ENCODE measurements around the gene FAM210B. TPM values are rescaled to one million over a fixed set of nuclear protein-coding genes. Genes with fewer than 3 reads are reported as not detected.

FAM210B gene
- total and polyA plus RNA-seq, 9 of the 15 experiments (the other 6 are each of a cell fraction or from before 2014, with no cell fraction given), result 12.1 to 87.3 (median 47.6) TPM

GRCh38 chr20:56411759-56412472, 53.1 kb downstream of the FAM210B start, which contains the start of gene CASS4 (continued):
- TF ChIP-seq PBX2 (CRISPR knock-in tag; IDR thresholded peaks at IDR 0.05; ENCODE audit: low read depth) (no peak; the same call in 1 of the 2 replicates), PBX2 (tag; conservative IDR thresholded peaks at IDR 0.05; ENCODE audit: low read depth) (peak; percentile 88), SNAPC5 (CRISPR knock-in tag; IDR thresholded peaks at IDR 0.05) (no peak), ZBTB12 (CRISPR knock-in tag; IDR thresholded peaks at IDR 0.05) (0 out of 2 replicates have a peak, but pooled peaks have one; percentile 49), PHF21A (IDR thresholded peaks at IDR 0.05; ENCODE audit: borderline replicate concordance, low read depth) (peak; percentile 32; the same call in 1 of the 2 replicates), ZNF24 (IDR thresholded peaks at IDR 0.05) (peak; percentile 63; the same call in 1 of the 2 replicates), ZNF57 (CRISPR knock-in tag; IDR thresholded peaks at IDR 0.05) (no peak), ATF3 (IDR thresholded peaks at IDR 0.05) (peak; percentile 82), ATF3 (CRISPR knock-in tag; conservative IDR thresholded peaks at IDR 0.05) (0 out of 2 replicates have a peak, but pooled peaks have one; percentile 20), CSDE1 (IDR thresholded peaks at IDR 0.05) (no peak), RBM34 (IDR thresholded peaks at IDR 0.05; ENCODE audit: borderline replicate concordance, insufficient read depth, low read length) (no peak), MYBL2 (IDR thresholded peaks at IDR 0.05; ENCODE audit: low read depth) (no peak; the same call in 1 of the 2 replicates), MYBL2 (CRISPR knock-in tag; IDR thresholded peaks at IDR 0.05; ENCODE audit: borderline replicate concordance) (no peak), CBX8 (IDR thresholded peaks at IDR 0.05; ENCODE audit: borderline replicate concordance, extremely low read depth, low read depth, low read length, poor library complexity, severe bottlenecking) (no peak), ZNF274 (IDR thresholded peaks at IDR 0.05; ENCODE audit: borderline replicate concordance, low read depth, low read length) (peak; percentile 68; the same call in 1 of the 2 replicates), FOXK1 (CRISPR knock-in tag; IDR thresholded peaks at IDR 0.05; ENCODE audit: borderline replicate concordance) (no peak), ZNF77 (CRISPR knock-in tag; IDR thresholded peaks at IDR 0.05) (no peak), DDX20 (tag; IDR thresholded peaks at IDR 0.05; ENCODE audit: low read depth) (no peak), MIER1 (IDR thresholded peaks at IDR 0.05; ENCODE audit: low read depth) (no peak; the same call in 1 of the 2 replicates), CHAMP1 (IDR thresholded peaks at IDR 0.05) (peak; percentile 88), TBL1XR1 (IDR thresholded peaks at IDR 0.05; ENCODE audit: low read length in 2 of 2) (peak; percentile 91 to 97)
